Stimulated activated CD4-positive, alpha-beta T cell treated with anti-CD3 and anti-CD28 coated beads, Interleukin-2, amount 100 ng/mL, for 4 hours (primary cell): ENCODE data around the gene CBLC.

Experiments used
- DNase-seq: peaks from one replicate; pipeline ENCODE4 v3.0.0-alpha.2; 2020; ENCODE audit warnings: low read depth

The CBLC gene

GRCh38 chr19:44799627-44800346 is 22.1 kb downstream of the CBLC start:
- no peak for DNase-seq

- DNase-seq: peak; percentile 70
Measured at GRCh38 chr19:44800461-44800860, 22.8 kb downstream of the CBLC start.

GRCh38 chr19:44803442-44804428 is 26.0 kb downstream of the CBLC start:
- DNase-seq: no peak

GRCh38 chr19:44806291-44806690 is 28.6 kb downstream of the CBLC start:
- DNase-seq: no peak

GRCh38 chr19:44807162-44807561 is 29.5 kb downstream of the CBLC start:
- DNase-seq: no peak

GRCh38 chr19:44807652-44808462 is 30.2 kb downstream of the CBLC start:
- no peak for DNase-seq

- no peak for DNase-seq
Measured at GRCh38 chr19:44808463-44809371, 31.0 kb downstream of the CBLC start, which contains the start of gene BCAM. Gene BCAM (plus strand): TSS chr19:44809103. CDS start chr19:44809125, 22 bp downstream.

GRCh38 chr19:44809577-44810233 is 32.0 kb downstream of the CBLC start:
- DNase-seq: no peak

GRCh38 chr19:44810234-44811121 is 32.8 kb downstream of the CBLC start:
- no peak for DNase-seq

- no peak for DNase-seq
Measured at GRCh38 chr19:44811122-44811419, 33.4 kb downstream of the CBLC start.

- no peak for DNase-seq
Measured at GRCh38 chr19:44812142-44812718, 34.5 kb downstream of the CBLC start.

- no peak for DNase-seq
Measured at GRCh38 chr19:44813070-44813840, 35.6 kb downstream of the CBLC start.

- no peak for DNase-seq
Measured at GRCh38 chr19:44813841-44814470, 36.3 kb downstream of the CBLC start.

GRCh38 chr19:44814517-44814916 is 36.8 kb downstream of the CBLC start:
- no peak for DNase-seq

GRCh38 chr19:44816301-44816700 is 38.6 kb downstream of the CBLC start:
- DNase-seq: no peak

- DNase-seq: no peak
Measured at GRCh38 chr19:44817725-44818465, 40.2 kb downstream of the CBLC start.

- DNase-seq: no peak
Measured at GRCh38 chr19:44818466-44819031, 40.9 kb downstream of the CBLC start.
